GM19043 (cell line): ENCODE measurements around the gene NANOS2.

Source experiments
- ATAC-seq: cut with Tn5 transposase; IDR thresholded peaks from one replicate; pipeline ENCODE4 v1.9.1; 2021; ENCODE audit warnings: low read depth; ENCODE audit not compliant: unreplicated experiment

Gene NANOS2

GRCh38 chr19:45931055-45931454 is 16.5 kb upstream of the NANOS2 start:
- no peak for ATAC-seq

- ATAC-seq = no peak
Observed at GRCh38 chr19:45929247-45929646, 14.7 kb upstream of the NANOS2 start.

DNA sequence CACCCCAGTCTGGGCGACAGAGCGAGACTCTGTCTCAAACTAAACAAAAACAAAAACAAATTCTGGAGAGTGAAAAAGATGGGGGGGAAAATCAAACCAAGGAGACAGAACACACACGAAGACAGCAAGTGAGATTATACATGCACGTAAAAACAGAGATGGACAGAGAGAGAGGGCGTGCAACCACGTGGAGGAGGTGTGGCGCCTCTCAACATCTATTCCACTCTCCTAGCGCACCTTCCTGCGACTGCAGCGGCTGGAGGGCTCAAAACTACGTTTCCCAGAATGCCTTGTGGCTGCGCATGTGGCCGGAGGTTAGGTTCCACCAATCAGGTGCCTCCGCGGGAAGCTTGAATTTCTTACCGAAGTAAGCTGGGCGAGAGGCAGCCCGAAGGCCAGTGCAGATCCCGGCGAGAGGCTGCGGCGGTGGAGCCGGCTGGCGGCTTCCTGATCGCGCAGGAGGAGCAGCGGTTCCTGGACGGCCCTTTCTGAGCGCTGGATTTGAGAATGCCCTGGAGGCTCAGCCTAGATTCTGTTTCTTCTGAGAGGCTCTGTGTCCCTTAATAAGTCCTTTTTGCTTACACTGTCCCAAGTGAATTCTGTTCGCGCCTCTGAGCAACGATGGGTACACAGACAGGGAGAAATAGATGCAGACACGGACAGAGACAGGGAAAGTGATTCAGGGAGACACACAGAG is 13.1 kb upstream of the NANOS2 start:
- ATAC-seq = peak; percentile 59

DNA sequence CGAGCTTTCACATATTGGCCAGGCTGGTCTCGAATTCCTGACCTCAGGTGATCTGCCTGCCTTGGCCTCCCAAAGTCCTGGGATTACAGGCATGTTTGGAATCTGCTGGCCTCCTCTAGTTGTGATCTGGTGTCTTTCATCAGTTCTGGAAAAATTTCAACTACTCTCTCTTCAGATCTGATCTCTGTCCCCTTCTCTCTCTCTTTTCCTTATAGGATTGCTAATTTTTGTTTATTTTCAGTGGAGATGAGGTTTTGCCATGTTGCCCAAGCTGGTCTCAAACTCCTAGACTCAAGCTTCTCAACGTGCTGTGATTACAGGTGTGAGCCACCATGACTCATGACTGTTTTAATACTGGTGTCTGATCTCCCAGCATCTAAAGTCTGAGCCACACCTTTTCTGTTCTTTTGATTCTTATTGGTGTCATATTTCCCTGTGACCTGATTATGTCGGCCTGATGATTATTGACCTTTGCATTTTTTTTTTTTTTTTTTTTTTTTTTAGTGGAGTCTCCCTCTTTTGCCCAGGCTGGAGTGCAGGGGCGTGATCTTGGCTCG is 10.4 kb upstream of the NANOS2 start:
- ATAC-seq = no peak

- ATAC-seq = no peak
Observed at GRCh38 chr19:45922281-45922680, 7.7 kb upstream of the NANOS2 start.

- ATAC-seq = no peak
Observed at GRCh38 chr19:45920458-45920857, 5.9 kb upstream of the NANOS2 start.

GRCh38 chr19:45919678-45920077 is 5.1 kb upstream of the NANOS2 start:
- ATAC-seq = no peak

DNA sequence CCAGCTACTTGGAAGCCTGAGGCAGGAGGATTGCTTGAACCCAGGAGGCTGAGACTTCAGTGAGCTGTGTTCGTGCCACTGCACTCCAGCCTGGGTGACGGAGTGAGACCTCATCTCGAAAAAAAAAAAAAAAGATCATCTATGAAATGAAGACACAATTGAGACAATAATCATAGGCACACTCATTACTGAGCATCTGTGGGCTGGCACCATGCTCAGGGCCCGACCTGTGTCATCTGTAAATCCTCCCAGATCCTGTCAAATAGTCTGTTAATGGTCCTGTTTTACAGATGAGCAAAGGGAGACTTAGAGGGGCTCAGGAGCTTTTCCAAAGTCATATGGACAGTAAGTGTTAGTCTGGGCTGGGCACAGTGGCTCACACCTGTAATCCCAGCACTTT is 4.1 kb upstream of the NANOS2 start:
- ATAC-seq = no peak

- no peak for ATAC-seq
Observed at GRCh38 chr19:45917421-45918091, 3.0 kb upstream of the NANOS2 start.

GRCh38 chr19:45911291-45911690 is 3.3 kb downstream of the NANOS2 start:
- ATAC-seq = no peak

- ATAC-seq = no peak
Observed at GRCh38 chr19:45908956-45909355, 5.6 kb downstream of the NANOS2 start.

DNA sequence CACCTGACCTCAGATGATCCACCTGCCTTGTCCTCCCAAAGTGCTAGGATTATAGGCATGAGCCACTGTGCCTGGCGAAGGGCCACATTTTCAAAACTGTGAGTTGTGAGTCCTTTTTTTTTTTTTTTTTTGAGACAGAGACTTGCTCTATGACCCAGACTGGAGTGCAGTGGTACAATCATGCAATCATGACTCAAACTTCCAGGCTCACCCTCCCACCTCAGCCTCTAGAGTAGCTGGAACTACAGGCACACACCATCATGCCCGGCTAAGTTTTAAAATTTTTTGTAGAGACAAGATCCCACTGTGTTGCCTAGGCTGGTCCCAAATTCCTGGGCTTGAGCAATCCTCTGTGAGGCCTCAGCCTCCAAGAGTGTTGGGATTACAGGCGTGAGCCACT is 8.4 kb downstream of the NANOS2 start:
- no peak for ATAC-seq

GRCh38 chr19:45905011-45905410 is 9.6 kb downstream of the NANOS2 start:
- ATAC-seq = no peak

- ATAC-seq = peak; percentile 74
Observed at GRCh38 chr19:45902651-45903625, 11.6 kb downstream of the NANOS2 start.

GRCh38 chr19:45901912-45902650 is 12.5 kb downstream of the NANOS2 start, which contains the start of gene MYPOP:
Gene MYPOP, minus strand, starts transcription at chr19:45902613. Its CDS starts 840 bp downstream, at chr19:45901773.
- no peak for ATAC-seq

DNA sequence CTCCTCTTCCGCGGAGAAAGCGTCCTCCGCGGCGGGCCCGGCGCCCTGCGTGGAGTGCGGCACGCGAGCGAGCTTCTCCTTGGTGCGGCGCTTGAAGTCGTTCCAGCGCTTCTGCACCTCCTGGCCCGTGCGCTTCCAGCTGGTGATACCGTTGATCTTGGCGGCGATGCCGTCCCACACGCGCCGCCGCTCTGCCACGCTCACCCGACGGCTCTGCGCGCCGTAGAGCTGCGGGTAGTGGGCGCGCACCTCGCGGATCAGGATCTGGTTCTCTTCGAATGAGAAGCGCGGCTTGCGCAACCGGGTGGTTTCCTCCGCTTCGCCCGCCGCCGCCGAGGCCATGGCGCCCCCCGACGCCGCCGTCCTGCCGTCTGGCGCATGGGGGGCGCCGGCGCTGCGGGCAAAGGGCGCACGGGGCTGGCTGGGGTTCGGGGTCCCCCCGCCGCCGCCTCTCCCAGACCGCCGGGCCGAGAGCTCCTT is 13.1 kb downstream of the NANOS2 start:
- ATAC-seq = no peak

- ATAC-seq = no peak
Observed at GRCh38 chr19:45900738-45901431, 13.7 kb downstream of the NANOS2 start.

GRCh38 chr19:45899919-45900589 is 14.5 kb downstream of the NANOS2 start:
- ATAC-seq = no peak

GRCh38 chr19:45899253-45899652 is 15.3 kb downstream of the NANOS2 start:
- ATAC-seq = no peak
